Gastroesophageal sphincter (tissue), 3 donors: ENCODE data around the gene CHORDC1.

Source experiments
- CTCF ChIP-seq, 4 experiments: fragments of 200-600 bp in 2 of 4; fragments of 450-650 bp in 2 of 4; sonication (generic) in 1 of 4; IDR thresholded peaks; one replicate each; pipeline ENCODE4 v1.5.1; 2017 to 2019; ENCODE audit warnings: antibody characterized with exemption in 4 of 4, mild to moderate bottlenecking in 2 of 4, moderate library complexity in 2 of 4
- POLR2A ChIP-seq, 2 donors: fragments of 450-650 bp; IDR thresholded peaks; one replicate each; pipeline ENCODE4 v1.6.1; 2017; ENCODE audit warnings: antibody characterized with exemption in 2 of 2, mild to moderate bottlenecking in 2 of 2, moderate library complexity in 1 of 2

- TF ChIP-seq CTCF (IDR thresholded peaks at IDR 0.05): no peak
- TF ChIP-seq POLR2A (IDR thresholded peaks at IDR 0.05): no peak
Measured at GRCh38 chr11:90250970-90251369, 28.1 kb upstream of the CHORDC1 start.
